Ishikawa (cell line): ENCODE measurements around the gene TCFL5.

Experiments used
- CEBPB ChIP-seq: IDR thresholded peaks from 2 replicates; pipeline ENCODE4 v1.6.1; 2012
- CREB1 ChIP-seq: IDR thresholded peaks from 2 replicates; pipeline ENCODE4 v1.6.1; 2012; ENCODE audit warnings: low read depth
- EGR1 ChIP-seq: IDR thresholded peaks from 2 replicates; pipeline ENCODE4 v1.6.1; 2012
- EP300 ChIP-seq: IDR thresholded peaks from 2 replicates; pipeline ENCODE4 v1.6.1; 2012; ENCODE audit warnings: borderline replicate concordance
- FOXM1 ChIP-seq: IDR thresholded peaks from 2 replicates; pipeline ENCODE4 v1.6.1; 2012; ENCODE audit warnings: low read depth, borderline replicate concordance
- NFIC ChIP-seq: IDR thresholded peaks from 2 replicates; pipeline ENCODE4 v1.6.1; 2012
- RAD21 ChIP-seq: IDR thresholded peaks from 2 replicates; pipeline ENCODE4 v1.6.1; 2012; ENCODE audit warnings: low read depth
- TAF1 ChIP-seq: IDR thresholded peaks from 2 replicates; pipeline ENCODE4 v1.6.1; 2012; ENCODE audit warnings: low read depth, mild to moderate bottlenecking
- TCF12 ChIP-seq: IDR thresholded peaks from 2 replicates; pipeline ENCODE4 v1.6.1; 2012; ENCODE audit warnings: low read depth
- TEAD4 ChIP-seq: IDR thresholded peaks from 2 replicates; pipeline ENCODE4 v1.6.1; 2012
- YY1 ChIP-seq: IDR thresholded peaks from 2 replicates; pipeline ENCODE4 v1.6.1; 2012; ENCODE audit warnings: low read depth
- ZBTB7A ChIP-seq: IDR thresholded peaks from 2 replicates; pipeline ENCODE4 v1.6.1; 2012; ENCODE audit warnings: low read depth
- TF ChIP-seq, protein P1 (sequence below): IDR thresholded peaks from 2 replicates; pipeline ENCODE4 v1.6.1; 2012
- TF ChIP-seq, protein P2 (sequence below): IDR thresholded peaks from 2 replicates; pipeline ENCODE4 v1.6.1; 2012
- TF ChIP-seq, protein P3 (sequence below): IDR thresholded peaks from 2 replicates; pipeline ENCODE4 v1.6.1; 2012; ENCODE audit warnings: low read depth, mild to moderate bottlenecking

TCFL5 gene

DNA sequence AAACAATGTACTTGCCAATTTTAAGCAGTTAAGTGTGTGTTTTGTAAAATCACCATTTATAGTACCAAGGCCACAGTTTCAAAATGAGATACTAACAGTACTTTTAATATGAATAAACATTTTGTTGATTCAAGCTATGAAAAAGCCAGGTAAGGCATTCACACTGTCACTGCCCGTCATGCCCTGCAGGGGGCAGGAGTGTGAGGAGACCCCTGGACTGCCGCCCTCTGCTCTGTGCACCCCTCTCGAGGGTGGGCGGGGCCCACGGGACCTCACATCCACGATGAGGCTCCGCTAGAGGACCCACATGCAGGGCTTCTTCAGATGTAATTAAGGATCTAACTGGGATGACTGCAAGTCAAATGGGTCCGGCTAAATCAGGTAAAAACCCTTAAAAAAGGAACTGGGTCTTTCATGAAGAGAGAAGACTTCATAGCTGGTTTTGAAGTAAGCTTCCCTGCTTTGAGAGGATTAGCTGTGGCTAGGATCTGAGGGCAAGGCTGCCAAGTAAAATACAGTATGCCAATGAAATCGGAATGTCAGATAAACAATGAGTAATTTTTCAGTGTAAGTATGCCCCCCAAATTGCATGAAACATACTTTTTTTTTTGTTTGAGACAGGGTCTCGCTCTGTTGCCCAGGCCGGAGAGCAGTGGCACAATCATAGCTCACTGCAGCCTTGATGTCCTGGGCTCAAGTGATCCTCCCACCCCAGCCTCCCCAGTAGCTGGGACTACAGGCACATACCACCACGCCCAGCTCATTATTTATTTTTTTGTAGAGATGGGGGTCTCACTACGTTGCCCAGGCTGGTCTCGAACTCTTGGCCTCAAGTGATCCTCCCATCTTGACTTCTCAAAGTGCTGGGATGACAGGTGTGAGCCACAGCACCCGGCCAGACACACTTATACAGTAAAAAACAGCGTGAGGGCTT is 46.0 kb upstream of the TCFL5 start:
- no peak for TF ChIP-seq ZBTB7A
- TF ChIP-seq TCF12: no peak
- no peak for TF ChIP-seq CREB1
- TF ChIP-seq, protein P1, sequence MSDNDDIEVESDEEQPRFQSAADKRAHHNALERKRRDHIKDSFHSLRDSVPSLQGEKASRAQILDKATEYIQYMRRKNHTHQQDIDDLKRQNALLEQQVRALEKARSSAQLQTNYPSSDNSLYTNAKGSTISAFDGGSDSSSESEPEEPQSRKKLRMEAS: no peak
- TF ChIP-seq TEAD4: no peak
- no peak for TF ChIP-seq EP300
- no peak for TF ChIP-seq FOXM1
- TF ChIP-seq RAD21: no peak
- TF ChIP-seq, protein P2, sequence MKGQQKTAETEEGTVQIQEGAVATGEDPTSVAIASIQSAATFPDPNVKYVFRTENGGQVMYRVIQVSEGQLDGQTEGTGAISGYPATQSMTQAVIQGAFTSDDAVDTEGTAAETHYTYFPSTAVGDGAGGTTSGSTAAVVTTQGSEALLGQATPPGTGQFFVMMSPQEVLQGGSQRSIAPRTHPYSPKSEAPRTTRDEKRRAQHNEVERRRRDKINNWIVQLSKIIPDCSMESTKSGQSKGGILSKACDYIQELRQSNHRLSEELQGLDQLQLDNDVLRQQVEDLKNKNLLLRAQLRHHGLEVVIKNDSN: no peak
- no peak for TF ChIP-seq YY1
- TF ChIP-seq TAF1: no peak
- TF ChIP-seq EGR1: no peak
- TF ChIP-seq NFIC: no peak
- no peak for TF ChIP-seq CEBPB
- TF ChIP-seq, protein P3, sequence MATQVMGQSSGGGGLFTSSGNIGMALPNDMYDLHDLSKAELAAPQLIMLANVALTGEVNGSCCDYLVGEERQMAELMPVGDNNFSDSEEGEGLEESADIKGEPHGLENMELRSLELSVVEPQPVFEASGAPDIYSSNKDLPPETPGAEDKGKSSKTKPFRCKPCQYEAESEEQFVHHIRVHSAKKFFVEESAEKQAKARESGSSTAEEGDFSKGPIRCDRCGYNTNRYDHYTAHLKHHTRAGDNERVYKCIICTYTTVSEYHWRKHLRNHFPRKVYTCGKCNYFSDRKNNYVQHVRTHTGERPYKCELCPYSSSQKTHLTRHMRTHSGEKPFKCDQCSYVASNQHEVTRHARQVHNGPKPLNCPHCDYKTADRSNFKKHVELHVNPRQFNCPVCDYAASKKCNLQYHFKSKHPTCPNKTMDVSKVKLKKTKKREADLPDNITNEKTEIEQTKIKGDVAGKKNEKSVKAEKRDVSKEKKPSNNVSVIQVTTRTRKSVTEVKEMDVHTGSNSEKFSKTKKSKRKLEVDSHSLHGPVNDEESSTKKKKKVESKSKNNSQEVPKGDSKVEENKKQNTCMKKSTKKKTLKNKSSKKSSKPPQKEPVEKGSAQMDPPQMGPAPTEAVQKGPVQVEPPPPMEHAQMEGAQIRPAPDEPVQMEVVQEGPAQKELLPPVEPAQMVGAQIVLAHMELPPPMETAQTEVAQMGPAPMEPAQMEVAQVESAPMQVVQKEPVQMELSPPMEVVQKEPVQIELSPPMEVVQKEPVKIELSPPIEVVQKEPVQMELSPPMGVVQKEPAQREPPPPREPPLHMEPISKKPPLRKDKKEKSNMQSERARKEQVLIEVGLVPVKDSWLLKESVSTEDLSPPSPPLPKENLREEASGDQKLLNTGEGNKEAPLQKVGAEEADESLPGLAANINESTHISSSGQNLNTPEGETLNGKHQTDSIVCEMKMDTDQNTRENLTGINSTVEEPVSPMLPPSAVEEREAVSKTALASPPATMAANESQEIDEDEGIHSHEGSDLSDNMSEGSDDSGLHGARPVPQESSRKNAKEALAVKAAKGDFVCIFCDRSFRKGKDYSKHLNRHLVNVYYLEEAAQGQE: no peak

DNA sequence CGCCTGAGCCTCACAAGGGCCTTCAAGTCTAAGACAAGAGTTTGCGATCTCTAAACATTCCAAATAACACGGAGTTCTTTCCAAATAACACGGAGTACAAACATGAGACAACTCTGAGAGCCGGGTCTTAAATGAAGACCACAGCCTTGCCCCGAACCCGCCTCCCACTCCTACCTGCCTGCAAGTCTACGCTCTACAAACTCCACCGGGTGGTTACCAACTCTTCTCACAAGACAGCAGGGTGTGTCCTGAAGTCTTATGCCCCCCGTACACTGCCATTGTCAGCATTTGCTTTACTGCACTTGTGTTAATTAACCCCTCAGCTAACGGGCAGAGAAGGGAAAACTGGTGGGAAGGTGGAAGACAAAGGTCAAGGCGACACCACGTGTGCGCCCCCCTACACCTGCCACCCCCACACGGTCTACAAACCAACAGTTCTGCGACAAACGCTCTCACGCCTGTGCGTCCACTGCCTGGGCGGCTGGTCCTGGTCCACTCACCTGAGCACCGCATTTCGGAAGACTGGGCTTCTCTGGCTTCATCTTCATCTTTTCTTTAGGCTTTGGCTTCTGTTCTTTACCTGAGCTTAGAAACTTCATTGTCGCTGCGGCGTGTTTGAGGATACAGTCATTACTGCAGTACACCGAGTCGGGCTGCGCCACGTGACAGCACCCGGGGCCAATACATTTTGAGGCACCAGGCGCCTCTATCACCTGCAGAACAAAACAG is 45.2 kb upstream of the TCFL5 start:
- TF ChIP-seq TEAD4 (no peak), RAD21 (no peak), EGR1 (no peak), CEBPB (no peak), CREB1 (no peak)
- TF ChIP-seq, protein P1: no peak
- TF ChIP-seq, protein P3: no peak

DNA sequence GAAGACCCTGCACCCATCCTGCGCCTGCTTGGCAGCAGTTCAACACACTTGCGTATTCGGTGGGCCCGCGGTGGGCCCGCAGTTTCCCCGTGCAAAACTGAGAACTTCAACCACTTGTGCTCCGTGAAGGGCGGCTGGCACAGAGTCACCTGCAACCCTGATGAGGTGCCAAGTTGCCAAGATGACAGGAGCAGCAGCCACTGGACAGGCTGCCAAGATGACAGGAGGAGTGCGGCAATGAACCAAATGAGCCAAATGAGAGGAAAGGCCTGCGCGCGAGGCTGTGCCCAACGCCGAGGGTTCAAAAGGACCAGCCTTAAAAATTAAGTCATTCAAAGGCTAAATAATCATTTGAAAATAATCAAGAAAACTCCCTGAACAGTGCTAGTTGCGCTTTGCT is 44.6 kb upstream of the TCFL5 start:
- TF ChIP-seq TEAD4: no peak
- TF ChIP-seq EP300: no peak
- no peak for TF ChIP-seq CREB1
- no peak for TF ChIP-seq FOXM1
- TF ChIP-seq NFIC: no peak
- TF ChIP-seq, protein P3: no peak
- TF ChIP-seq, protein P2: no peak
- no peak for TF ChIP-seq ZBTB7A
- TF ChIP-seq, protein P1: no peak
- no peak for TF ChIP-seq EGR1
- no peak for TF ChIP-seq YY1
- TF ChIP-seq RAD21: no peak
- no peak for TF ChIP-seq TAF1
- no peak for TF ChIP-seq TCF12
- no peak for TF ChIP-seq CEBPB
